HEK293 (cell line): ENCODE results near the gene SLC16A13.

Source experiments
- EGR2 ChIP-seq: fragments of 450-650 bp; formaldehyde crosslinking; IDR thresholded peaks from 2 replicates; pipeline ENCODE4 v1.5.1; 2016; ENCODE audit warnings: low read depth, missing biosample characterization, missing genetic modification characterization
- ZFP37 ChIP-seq: fragments of 450-650 bp; formaldehyde crosslinking; IDR thresholded peaks from 2 replicates; pipeline ENCODE4 v1.5.1; 2016; ENCODE audit warnings: missing biosample characterization, missing genetic modification characterization
- ZNF24 ChIP-seq: fragments of 450-650 bp; formaldehyde crosslinking; IDR thresholded peaks from 2 replicates; pipeline ENCODE4 v1.5.1; 2016; ENCODE audit warnings: missing biosample characterization, missing genetic modification characterization
- ZNF366 ChIP-seq: fragments of 450-650 bp; formaldehyde crosslinking; conservative IDR thresholded peaks from 2 replicates; pipeline ENCODE4 v1.5.1; 2016; ENCODE audit warnings: missing biosample characterization, missing genetic modification characterization
- TF ChIP-seq, protein P1 (sequence below): fragments of 450-650 bp; formaldehyde crosslinking; IDR thresholded peaks from 2 replicates; pipeline ENCODE4 v1.5.1; 2016; ENCODE audit warnings: missing biosample characterization, missing genetic modification characterization
- TF ChIP-seq, protein P2 (sequence below): fragments of 450-650 bp; formaldehyde crosslinking; IDR thresholded peaks from 2 replicates; pipeline ENCODE4 v1.5.1; 2016; ENCODE audit warnings: missing biosample characterization, missing genetic modification characterization

DNA sequence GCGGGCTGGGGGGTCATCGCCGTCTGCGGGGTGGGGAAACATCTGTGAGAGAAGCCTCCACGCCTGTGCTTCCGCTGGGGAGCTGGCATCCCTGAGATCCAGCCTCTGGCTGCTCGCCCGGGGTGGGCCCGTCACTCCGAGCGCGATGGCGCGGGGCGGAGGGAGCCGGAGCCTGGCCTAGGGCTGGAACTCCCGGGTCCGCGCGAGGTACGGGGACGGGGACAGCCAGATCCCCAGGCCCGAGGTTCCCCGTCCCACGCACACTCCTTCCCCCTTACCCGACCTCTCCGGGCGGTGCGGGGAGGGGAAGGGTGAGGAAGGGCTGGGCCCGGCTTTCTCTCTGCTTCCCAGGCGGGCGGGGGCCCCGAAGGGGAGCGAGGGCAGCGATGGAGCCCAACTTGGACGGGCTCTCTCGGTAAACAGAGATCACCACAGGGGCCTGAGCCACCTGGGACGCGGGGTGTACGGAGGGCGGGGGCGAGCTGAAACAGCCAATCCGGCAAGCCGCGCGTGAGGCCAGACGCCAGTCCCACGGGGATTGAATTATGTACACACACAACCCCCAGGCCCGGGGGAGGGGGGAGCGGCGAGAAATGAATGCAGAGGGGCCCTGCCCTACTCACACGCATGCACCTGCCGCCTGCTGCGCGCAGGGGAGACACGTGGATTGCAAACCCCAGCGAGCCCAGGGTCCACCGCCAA lies 7.8 kb downstream of the SLC16A13 start, which contains the start of gene SLC16A11:
- TF ChIP-seq, protein P1, sequence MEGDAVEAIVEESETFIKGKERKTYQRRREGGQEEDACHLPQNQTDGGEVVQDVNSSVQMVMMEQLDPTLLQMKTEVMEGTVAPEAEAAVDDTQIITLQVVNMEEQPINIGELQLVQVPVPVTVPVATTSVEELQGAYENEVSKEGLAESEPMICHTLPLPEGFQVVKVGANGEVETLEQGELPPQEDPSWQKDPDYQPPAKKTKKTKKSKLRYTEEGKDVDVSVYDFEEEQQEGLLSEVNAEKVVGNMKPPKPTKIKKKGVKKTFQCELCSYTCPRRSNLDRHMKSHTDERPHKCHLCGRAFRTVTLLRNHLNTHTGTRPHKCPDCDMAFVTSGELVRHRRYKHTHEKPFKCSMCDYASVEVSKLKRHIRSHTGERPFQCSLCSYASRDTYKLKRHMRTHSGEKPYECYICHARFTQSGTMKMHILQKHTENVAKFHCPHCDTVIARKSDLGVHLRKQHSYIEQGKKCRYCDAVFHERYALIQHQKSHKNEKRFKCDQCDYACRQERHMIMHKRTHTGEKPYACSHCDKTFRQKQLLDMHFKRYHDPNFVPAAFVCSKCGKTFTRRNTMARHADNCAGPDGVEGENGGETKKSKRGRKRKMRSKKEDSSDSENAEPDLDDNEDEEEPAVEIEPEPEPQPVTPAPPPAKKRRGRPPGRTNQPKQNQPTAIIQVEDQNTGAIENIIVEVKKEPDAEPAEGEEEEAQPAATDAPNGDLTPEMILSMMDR (tag by site-specific recombination), result no peak
- TF ChIP-seq ZNF366 (no peak), ZNF24 (tag by site-specific recombination) (no peak; the same call in 1 of the 2 replicates), ZFP37 (no peak), EGR2 (tag by site-specific recombination) (peak; percentile 89)
- TF ChIP-seq, protein P2, sequence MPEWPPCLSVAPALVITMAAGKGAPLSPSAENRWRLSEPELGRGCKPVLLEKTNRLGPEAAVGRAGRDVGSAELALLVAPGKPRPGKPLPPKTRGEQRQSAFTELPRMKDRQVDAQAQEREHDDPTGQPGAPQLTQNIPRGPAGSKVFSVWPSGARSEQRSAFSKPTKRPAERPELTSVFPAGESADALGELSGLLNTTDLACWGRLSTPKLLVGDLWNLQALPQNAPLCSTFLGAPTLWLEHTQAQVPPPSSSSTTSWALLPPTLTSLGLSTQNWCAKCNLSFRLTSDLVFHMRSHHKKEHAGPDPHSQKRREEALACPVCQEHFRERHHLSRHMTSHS (tag by site-specific recombination), result no peak
